ENCODE data around the gene SUMO2.

DNA sequence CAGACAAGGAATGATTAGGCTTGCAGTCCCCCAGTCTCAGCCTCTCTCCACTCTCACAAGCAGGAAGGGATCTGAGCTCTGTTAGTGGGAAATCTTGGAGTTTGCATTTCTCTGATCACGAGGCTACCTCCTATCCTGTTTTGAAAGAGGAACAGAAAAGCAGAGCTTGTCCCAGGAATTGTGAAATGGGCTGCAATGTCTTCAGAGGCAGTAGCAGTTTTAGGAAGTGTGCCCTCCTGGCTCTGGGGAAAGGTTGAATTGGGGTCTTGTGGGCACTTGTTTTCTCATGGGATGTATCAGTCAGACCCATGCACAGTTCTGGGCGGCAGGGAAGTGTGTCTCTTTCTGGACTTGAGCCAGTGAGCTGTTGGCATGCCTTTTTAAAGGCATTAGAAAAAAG, 45.5 kb upstream of the SUMO2 start:
- TF ChIP-seq EZH2 (IDR thresholded peaks at IDR 0.05; ENCODE audit: insufficient read depth, poor library complexity, severe bottlenecking) (no peak), EZH2phosphoT487 (IDR thresholded peaks at IDR 0.05; ENCODE audit: insufficient read depth, low read depth) (no peak)
